ENCODE data around the gene PPP6R2.
"Not testable (repeated sequence)": the region's sequence is repeated elsewhere in the genome, so short reads cannot be mapped to it uniquely, and the experiment has no call there.

Gene PPP6R2

DNA sequence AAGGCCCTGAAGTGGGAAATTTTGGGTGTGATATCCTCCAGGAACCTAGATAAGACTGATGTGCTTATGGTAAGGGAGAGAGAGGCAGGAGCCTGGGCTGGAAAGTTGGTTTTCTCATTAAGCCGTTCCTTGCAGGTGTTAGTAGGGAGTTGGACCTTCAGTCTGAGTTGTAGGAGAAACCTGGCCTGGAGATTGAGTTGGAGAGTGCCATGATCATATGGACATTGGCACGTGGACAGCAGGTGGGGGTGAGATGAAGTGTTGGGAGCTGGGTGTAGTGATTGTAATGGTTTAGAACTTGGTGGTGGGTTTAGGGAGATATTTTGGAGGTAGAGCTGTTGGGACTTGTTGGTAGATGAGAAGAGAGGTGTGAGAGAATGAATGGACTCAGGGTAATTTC lies 4.9 kb downstream of the PPP6R2 start:
- no peak for DNase-seq

DNA sequence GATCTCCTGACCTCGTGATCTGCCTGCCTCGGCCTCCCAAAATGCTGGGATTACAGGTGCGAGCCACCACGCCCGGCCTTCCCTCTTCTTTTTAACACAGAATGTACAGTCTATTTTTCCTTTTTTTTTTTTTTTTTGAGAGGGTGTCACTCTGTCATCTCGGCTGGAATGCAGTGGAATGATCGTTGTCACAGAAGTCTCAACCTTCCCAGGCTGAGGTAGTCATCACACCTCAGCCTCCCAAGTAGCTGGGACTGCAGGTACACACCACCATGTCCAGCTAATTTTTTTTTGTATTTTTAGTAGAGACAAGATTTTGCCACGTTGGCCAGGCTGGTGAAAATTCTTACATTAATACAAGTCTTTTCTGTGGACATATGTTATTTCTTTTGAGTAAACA lies 13.1 kb downstream of the PPP6R2 start:
- no peak for DNase-seq

DNA sequence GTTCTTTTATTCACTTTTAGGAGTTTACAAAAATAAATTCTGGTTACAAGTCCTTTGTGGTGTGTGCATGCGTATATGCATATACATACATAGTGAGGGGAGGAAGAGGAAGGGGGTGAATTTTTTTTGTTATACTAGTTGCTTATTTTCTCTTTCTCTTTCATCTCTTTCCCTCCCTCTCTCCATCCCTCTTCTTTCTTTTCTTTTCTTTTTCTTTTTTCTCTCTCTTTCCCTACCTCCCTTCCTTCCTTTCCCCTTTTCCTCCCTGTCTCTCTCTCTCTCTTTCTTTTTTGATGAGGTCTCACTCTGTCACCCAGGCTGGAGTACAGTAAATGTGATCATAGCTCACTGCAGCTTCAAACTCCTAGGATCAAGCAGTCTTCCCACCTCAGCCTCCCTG lies 14.1 kb downstream of the PPP6R2 start:
- DNase-seq, result no peak

DNA sequence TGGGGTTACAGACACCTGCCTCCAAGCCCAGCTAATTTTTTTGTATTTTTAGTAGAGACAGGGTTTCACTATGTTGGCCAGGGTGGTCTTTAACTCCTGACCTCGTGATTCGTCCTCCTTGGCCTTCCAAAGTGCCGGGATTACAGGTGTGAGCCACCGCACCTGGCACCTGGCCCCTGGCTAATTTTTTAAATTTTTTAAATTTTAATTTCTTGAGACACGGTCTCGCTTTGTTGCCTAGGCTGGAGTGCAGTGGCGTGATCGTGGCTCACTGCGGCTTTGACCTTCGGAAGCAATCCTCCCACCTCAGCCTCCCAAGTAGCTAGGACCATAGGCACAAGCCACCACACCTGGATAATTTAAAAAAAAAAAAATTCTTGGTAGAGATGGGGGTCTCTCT lies 14.6 kb downstream of the PPP6R2 start:
- DNase-seq, result no peak

DNA sequence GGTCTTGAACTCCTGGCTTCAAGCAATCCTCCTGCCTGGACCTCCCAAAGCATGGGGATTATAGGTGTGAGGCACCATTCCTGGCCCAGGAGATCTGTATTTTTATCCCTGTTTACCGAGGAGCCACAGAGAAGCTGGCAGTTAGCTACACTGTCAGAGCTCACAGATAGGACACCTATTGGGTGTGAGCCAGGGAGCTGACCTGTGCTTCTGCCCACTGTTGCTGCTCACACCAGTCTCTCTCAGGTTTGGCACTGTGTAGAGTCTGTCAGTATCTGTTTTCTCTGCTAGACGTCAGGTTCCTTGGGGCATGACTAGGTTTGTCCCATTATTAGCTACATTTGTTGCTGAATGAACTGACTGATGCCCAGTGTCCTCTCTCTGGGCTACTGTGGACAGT lies 17.5 kb downstream of the PPP6R2 start:
- DNase-seq, result no peak

DNA sequence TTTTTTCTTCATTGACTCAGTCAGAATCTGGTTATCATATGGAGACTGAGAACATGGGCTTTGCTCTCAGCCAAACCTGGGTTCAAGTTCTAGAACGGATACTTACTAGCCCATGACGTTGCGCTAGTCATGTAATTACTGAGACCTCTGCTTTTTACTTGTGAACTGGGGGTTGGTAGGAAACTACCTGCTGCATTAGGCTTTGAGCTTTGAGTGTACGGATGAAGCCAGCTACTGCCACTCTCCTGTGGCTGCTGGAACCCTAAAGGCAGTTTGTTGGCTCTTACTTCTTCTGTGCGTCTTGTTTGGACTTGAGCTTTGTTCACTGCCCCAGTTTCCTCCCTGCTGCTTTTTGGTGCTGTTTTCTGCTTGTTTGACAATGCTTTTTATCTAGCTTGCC lies 18.1 kb downstream of the PPP6R2 start:
- no peak for DNase-seq

DNA sequence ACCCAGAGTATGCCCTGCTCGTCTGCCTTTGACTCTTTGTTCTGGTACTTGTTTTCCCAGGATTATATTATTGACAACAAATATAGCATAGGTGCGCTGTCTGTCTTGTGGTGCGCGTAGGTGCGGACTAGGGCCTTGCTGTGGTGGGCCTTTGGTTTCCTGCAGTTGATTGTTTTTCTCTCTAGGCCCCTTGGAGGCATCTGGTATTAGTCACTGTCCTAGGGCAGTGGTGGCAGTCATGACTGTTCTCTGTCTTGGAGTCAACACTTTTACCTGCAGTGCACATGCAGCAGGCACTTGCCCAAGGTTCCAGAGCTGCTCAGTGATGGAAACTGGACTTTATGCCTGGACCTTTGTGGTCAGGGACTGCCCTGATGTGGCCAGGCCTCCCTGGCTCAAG lies 18.6 kb downstream of the PPP6R2 start:
- no peak for DNase-seq

DNA sequence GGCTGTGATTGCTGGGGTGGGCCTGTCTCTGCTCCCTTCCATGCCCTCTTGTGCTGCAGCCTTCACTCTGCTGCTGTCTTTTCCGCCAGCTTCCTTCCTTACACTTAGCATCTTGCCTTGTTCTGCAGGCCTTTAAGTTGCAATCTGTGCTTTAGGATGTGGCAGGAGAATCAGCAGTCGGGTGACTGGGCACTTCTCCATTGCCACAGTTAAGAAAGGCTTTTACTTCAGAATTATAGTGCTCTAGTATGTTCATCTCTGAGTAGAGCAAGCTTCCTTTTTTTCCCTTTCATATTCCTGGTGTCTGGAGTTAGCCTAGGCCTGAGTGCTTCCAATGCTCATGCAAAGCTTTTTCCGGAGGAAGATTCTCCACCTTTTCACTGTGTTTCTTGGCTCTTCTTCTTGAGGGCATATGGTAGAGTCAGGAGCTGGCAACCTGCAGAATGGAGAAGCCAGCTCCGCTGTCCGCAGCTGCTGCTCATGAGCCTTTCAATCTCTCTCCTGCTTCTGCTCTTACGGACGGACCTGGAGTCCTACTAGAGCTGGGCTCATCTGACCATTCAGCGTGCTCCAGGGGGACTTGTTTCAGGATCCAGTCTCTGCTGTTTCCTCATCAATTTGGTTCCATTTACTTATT lies 20.2 kb downstream of the PPP6R2 start:
- DNase-seq, result no peak

DNA sequence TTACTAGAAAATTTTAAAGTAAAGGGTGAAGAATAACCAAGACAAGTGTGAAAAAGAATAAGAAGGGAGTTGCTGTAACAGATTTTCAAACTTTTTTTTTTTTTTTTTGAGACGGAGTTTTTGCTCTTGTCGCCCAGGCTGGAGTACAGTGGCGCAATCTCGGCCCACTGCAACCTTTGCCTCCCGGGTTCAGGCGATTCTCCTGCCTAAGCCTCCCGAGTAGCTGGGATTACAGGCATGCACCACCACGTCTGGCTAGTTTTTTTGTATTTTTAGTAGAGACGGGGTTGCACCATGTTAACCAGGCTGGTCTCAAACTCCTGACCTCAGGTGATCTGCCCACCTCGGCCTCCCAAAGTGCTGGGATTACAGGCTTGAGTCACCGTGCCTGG lies 20.7 kb downstream of the PPP6R2 start:
- DNase-seq, result not testable (repeated sequence)

DNA sequence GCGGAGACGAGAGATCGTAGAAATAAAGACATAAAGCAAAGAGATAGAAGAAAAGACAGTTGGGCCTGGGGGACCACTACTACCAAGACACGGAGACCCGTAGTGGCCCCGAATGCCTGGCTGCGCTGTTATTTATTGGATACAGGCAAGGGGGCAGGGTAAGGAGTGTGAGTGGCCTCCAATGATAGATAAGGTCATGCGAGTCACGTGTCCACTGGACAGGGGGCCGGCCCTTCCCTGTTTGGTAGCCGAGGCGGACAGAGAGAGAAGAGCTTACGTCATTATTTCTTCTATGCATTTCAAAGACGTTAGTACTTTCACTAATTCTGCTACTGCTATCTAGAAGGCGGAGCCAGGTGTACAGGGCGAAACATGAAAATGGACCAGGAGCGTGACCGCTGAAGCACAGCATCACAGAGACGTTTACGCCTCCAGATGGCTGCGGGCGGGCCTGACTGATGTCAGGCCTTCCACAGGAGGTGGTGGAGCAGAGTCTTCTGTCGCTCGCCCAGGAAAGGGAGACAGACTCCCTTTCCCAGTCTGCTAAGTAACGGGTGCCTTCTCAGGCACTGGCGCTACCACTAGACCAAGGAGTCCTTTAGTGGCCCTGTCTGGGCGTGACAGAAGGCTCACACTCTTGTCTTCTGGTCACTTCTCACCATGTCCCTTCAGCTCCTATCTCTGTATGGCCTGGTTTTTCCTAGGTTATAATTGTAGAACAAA lies 24.8 kb downstream of the PPP6R2 start:
- no peak for DNase-seq

DNA sequence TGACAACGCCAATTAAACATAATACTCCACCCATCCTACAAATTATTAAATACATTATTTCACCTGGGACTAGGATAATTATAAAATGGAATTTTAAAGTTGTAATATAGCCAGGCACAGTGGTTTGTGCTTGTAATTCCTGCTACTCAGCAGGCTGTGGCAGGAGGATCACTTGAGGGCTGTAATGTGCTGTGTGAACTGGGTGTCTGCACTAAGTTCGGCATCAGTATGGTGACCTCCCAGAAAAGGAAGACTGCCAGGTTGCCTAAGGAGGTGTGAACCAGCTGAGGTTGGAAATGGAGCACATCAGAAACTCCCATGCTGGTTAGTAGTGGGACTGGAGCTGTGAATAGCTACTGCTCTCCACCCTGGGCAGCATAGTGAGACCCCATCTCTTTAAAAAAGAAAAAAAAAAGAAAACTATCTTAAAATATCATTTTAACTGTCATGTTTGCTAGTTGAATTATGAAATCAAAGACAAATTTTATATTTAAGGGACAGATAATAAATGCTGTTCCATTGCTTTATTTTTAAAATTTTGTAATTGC lies 28.0 kb downstream of the PPP6R2 start:
- DNase-seq, result no peak

DNA sequence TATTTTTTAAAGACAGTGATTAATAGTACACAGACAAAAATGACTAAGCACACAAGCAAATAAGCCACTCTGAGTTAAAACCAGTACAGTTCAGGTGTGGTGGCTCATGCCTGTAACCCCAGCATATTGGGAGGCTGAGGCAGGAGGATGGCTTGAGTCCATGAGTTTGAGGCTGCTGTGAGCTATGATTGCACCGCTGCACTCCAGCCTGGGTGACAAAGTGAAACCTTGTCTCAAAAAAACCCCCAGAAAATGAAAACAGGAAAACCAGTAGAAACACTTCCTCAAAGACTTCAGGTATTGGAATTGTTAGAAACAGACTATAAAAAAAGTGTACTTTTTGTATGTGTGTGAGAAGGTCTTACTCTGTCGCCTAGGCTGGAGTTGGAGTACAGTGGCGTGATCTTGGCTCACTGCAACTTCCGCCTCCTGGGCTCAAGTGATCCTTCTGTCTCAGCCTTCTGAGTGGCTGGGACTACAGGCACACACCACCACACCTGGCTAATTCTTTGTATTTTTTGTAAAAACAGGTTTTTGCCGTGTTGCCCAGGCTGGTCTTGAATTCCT lies 33.0 kb downstream of the PPP6R2 start:
- no peak for DNase-seq

DNA sequence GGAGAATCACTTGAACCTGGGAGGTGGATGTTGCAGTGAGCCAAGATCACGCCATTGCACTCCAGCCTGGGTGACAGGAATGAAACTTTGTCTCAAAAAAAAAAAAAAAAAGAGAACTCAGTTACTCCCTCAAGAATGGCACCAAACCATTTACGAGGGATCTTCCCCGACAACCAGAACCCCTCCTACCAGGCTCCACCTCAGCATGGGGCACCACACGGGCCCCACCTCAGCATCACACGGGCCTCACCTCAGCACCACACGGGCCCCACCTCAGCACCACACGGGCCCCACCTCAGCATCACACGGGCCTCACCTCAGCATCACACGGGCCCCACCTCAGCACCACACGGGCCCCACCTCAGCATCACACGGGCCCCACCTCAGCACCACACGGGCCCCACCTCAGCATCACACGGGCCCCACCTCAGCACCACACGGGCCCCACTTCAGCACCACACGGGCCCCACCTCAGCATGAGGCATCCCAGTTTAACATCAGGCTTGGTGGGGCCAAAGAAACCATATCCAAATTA lies 38.0 kb downstream of the PPP6R2 start:
- DNase-seq, result not testable (repeated sequence)

DNA sequence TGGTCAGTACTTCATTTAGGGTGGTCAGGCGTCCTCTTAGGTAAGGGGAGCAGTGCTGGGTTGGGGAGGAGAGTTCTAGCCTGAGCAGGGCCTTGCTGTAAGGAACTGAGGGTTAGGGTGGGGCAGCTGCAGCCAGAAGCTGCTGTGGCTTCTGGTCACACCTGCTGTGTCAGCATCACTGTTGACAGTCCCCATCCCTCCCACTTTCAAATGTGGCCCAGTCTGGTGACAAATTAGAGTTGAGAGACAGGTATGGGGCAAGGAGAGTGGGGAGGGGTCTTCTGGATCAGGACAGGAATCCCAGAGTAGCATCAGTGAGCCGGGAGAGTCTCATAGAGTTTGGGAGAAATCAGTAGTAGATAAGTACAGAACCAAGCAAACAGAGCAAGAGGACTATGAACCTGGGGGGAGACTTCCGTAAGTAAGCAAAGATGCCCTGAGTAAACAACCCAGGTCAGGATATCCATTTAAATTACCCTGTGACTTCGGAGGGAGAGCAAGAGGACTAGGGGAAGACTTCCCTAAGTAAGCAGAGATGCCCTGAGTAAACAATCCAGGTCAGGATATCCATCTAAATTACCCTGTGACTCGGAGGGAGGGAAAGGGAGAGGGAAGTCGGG lies 53.7 kb downstream of the PPP6R2 start:
- no peak for DNase-seq

DNA sequence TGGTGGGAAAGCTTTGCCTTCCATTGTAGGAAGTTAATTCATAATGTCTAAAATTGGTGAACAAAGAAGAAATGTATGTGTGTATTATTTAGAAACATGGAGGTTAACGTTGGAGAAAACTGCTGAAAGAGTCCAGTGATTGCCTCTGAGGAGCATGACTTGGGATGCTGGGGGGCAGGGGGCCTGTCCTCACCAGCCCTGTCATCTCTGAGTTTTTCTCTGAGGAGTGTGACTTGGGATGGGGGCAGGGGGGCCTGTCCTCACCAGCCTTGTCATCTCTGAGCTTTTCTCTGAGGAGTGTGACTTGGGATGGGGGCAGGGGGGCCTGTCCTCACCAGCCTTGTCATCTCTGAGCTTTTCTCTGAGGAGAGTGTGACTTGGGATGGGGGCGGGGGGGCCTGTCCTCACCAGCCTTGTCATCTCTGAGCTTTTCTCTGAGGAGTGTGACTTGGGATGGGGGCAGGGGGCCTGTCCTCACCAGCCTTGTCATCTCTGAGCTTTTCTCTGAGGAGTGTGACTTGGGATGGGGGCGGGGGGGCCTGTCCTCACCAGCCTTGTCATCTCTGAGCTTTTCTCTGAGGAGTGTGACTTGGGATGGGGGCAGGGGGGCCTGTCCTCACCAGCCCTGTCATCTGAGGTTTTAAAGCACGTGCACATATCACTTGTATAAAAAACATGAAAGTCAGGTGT lies 54.4 kb downstream of the PPP6R2 start:
- not testable (repeated sequence) for DNase-seq

DNA sequence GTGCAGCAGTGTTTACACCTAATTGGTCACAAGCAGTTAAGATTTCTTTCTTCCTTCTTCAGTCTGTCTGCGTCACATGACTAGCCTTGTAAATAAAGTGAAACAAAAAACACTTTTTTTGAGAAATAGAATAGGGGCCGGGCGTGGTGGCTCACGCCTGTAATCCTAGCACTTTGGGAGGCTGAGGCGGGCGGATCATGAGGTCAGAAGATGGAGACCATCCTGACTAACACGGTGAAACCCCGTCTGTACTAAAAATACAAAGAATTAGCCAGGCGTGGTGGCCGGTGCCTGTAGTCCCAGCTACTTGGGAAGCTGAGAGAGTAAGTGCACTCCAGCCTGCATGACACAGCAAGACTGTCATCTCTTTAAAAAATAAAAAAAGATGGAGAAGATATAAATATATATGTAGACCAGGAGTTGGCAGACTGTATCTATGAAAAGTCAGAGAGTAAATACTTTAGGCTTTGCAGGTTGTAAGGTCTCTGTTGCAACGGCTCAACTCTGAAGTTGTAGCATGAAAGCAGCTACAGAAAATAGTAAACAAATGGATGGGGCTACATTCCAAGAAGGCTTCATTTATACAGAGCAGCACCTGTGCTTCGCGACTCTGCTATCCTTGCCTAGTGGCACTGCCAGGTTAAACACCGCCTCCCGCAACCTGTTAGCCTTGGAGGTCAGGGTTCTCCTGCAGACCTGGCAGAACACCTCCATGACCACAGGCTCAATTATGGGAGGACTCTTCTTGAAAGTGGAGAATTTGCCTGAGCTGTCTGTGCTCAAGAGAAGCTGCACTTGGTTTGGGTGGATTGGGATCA lies 55.9 kb downstream of the PPP6R2 start:
- no peak for DNase-seq

DNA sequence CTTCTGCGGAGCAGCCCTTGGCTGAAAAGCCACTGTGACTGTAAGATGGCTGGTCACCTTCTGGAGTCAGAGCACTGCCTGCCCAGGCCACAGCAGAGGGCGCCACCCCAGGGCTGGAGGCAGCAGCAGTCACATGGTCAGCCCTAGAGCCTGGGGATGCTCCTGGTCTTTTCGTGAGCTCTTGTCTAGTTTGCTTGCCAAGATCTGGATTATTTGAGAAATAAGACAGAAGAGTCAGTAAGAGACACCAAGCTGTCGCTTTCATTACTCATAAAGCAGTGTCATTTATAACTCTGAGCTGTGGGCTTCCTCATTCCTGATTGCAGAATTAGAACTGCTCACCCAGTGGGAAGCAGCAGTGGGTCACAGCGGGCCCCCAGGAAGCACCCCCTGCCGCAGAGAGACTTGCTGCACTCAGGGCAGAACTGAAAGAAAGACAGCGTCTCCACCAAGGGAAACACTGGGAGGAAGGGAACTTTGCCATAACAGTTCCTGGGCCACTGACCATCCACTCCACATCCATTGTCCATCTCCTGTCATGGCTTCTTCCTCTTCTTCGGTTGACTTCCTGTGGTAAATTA lies 56.7 kb downstream of the PPP6R2 start:
- no peak for DNase-seq

DNA sequence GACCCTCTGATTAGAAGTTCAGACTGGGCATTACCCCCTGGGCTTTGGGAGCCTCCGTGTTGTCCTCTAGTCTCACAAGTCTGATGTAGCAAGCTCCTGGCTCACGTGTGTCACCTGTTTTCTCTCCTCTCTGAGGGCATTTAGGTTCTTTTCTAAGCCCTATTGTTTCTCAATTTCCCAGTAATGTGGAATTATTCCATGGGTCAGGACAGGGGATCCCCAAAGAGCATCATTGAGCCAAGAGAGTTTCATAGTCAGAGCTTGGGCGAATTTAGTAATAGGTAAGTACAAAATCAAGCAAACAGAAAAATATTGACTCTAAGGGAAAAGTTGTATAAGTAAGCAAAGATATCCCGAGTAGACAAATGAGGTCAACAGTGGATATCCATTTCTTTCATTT lies 57.3 kb downstream of the PPP6R2 start:
- DNase-seq, result no peak

DNA sequence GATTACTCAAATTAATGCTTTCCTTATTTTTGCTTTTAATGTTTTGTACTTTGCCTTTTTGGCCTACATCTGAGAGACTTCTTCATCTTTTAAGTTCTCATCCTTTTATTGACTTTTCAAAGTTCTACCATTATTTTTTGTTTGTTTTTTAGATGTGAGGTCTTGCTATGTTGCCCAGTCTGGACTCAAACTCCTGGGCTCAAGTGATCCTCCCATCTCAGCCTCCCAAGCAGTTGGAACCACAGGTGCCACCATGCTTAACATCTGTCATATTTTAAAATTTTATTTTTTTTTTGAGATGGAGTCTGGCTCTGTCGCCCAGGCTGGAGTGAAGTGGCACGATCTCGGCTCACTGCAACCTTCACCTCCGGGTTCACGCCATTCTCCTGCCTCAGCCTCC lies 57.8 kb downstream of the PPP6R2 start:
- DNase-seq, result no peak

DNA sequence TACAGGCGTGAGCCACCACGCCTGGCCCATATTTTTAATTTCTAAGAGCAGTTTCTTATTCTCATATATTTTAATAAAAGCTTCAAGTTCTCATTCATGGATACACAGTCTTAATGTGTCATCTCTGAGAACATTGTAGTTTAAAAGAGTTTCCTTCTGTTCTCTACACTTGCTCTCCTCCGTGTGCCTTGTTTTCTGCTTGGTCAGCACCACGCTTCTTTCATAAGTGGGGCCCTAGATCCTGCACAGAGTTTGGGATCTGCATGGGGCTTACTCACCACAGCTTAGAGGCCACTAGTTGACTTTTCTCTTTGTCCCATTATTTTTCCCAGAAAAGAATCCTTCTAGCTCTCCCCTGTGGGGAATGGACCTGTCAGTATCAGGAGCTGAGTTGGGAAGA lies 58.8 kb downstream of the PPP6R2 start:
- DNase-seq, result no peak

DNA sequence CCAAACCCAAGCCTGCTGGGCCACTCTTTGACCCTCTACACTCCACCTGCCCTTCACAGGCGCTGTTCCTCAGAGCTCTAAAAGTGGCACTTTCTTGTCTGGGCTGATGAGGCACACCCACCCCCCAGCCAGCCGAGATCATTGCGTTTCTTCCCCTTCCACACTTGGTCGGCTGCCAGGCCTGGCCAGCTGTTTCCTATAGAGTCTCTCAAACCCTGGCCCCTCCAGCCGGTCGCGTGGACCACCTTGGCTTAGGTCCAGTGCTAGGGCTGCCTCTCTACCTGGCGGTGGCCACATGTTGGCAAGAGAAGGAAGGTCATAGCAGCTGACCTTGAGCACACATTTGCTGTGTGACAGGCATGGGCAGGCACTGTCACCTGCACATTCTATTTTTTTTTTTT lies 60.6 kb downstream of the PPP6R2 start:
- no peak for DNase-seq
